ENCODE measurements around the gene RNF207.

- no peak for TF ChIP-seq CTCF (conservative IDR thresholded peaks at IDR 0.05)
- TF ChIP-seq EZH2 (IDR thresholded peaks at IDR 0.05; ENCODE audit: low read depth) = no peak
Measured at GRCh38 chr1:6254691-6255090, 48.8 kb downstream of the RNF207 start.

Measured in PC-9 (cell line).